ENCODE measurements around the gene LINC00632.
A peak's percentile ranks its signal among the peaks of the same experiment; 100 is the strongest.
"Not testable (repeated sequence)": the region's sequence is repeated elsewhere in the genome, so short reads cannot be mapped to it uniquely, and the experiment has no call there.

The LINC00632 gene

DNA sequence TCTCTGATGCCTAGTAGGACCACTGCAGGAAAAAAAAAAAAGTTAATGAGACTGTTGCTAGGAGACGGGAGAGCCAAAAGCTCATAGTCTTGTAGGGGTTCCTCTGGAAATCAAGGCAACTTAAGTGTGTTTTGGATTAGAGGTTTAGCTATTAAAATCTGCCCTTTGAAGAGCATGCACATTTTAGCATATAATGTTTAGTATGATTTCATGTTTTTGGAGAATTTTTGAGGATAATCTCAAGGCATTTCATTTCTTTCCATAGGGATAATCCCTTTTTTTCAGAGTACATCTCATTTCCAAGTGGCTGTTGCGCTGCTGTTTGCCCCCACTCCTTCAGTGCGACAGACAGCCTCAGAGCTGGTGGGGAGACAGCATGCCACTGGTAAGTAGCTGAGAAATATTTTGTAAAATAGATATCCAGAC is at the start of gene LINC00632:
Gene LINC00632, plus strand, starts transcription at position 339 of the 426 bp plus-strand sequence.
- DNase-seq (ENCODE audit: low read depth) = no peak

DNA sequence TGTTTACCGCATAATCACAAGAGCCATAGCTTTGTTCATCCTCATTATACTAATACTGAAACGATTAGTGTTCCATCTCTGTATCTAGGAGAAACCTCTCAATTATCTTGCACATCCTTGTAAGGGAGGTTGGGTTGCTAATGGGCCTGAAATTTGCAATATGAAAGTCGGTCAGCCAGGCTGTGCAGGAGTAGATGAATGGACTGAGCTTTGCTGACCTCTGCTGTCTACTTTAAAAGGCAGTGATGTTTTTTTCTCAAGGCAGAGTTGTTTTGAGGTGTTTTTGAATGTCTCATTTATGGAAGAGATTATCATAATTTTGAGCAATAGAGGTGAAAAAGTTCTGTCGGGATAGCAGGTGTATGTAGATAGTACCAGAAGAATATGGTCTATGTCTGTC is 47.9 kb upstream of the LINC00632 start:
- peak; percentile 3 for DNase-seq (ENCODE audit: low read depth)

DNA sequence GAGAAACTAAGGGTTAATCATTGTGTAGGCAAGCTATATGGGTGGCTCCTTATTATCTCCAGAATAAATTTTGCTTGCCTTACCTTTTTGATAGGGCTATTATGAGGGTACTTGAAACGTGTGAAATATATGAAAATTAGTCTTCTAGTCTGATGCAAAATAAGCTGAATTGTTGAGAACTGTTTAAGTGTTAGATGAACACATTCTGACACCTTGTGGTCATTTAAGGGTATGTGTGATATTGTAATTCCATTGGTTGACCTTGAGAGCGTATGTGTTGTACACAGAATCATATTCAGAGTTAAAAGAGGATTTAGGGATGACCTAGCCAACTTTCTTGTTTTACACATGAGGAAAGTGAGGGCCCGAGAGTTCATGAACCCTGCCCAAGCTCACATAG is 44.6 kb upstream of the LINC00632 start:
- peak; percentile 22 for DNase-seq (ENCODE audit: low read depth)

DNA sequence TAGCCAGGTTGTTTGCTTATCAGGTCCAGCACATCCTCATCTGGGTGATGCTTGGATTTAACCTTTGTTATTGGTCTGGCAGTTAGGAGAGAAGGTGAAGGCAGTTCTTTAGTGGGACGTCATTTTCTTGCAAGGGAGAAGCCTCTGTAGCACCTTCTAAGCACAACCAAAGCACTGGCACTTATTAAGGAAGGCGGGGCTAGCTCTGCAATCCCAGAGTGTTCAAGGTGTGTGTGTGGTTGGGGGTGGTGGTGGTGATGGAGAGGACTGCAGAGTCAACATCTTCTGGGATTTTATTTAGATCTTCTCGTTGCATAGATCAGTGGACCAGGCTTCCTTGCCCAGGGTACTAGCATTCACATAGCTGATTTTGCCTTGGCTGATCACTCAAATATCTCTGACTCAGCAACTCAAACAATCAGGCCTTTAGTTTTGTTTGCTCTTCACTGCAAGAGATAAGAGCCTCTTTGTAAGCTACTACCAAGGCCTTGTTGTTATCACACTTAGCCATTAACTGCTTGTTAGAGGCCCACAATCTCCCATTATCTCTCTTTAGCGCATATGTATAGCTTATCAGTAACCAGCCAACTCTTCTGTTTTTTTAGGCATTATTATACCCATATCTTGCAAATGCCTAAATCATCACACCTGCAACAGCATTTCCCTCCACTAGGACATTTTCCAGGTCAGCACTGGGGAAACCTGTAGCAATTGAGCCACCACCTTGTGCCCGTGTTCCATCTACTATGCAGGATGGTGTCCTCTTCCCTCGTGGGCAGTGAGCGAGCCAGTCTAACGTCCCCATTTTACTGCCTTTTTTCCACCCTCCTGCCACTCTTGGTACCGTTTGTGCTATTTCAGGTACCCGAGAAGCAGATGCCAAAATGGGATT is 36.5 kb upstream of the LINC00632 start:
- no peak for DNase-seq (ENCODE audit: low read depth)

DNA sequence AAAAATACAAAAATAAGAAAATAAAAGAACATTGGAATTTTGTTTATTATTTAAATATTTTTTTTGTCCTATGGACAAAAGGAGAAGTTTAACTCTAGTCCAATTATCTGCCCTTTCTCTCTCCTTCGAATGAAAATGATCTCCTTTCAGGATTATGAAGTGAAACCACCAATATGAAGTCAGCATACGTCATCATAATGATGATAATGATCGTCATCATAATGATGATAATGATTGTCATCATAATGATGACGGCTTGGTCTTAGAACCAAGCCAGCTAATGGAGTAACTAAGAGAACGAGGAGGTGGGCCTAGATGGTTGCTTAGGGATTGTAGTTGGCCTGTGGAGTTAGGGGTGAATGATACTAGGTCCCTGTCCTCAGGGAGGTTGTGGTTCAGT is 21.9 kb upstream of the LINC00632 start:
- no peak for DNase-seq (ENCODE audit: low read depth)

DNA sequence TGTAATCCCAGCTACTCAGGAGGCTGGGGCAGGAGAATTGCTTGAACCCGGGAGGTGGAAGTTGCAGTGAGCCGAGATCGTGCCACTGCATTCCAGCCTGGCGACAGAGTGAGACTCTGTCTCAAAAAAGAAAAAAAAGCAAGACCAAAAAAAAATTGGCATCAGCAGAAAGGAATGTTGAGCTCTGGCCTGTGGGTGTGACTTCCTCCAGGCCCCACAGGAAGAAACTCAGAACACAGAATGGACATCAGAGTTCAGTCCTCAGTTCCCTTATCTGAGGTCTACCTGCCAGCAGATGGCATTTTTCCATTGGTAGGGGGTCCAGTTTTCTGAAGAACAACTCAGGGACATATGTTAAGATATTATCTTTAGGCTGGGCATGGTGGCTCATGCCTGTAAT is 18.0 kb upstream of the LINC00632 start:
- not testable (repeated sequence) for DNase-seq (ENCODE audit: low read depth)

DNA sequence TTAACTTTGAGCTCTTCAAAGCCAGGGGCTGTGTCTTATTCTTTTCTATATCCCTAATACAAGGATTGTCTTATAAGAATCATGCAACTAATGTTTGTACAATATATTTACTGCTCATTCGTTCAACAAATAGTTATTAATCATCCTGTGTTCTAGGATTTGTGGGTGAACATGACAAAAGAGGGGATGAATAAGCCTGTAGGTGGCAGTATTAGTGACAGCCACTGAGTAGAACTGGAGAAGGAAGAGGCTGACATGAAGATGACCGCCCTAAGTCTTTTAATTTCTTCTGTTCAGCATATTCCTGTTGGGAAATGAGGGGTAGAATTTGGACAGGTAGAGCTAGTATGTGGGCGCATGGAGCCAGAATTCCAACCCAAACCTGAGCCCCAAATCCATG is 11.9 kb upstream of the LINC00632 start:
- DNase-seq (ENCODE audit: low read depth) = no peak

DNA sequence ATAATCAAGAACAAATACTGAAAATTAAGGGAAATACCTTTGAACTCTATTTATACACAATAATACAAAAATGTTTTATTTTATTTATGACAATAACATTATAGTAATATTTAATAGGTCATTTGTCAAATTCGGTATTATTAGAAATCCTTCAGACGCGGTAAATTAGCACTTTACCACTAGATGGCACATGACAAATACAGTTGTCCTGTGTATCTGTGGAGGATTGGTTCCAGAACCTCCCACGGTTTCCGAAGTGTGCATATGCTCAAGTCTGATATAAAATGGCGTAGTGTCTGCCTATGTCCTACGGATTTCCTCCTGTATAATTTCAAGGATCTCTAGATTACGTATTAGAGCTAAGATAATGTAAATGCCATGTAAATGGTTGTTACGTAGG is 8.1 kb upstream of the LINC00632 start:
- peak; percentile 15 for DNase-seq (ENCODE audit: low read depth)

DNA sequence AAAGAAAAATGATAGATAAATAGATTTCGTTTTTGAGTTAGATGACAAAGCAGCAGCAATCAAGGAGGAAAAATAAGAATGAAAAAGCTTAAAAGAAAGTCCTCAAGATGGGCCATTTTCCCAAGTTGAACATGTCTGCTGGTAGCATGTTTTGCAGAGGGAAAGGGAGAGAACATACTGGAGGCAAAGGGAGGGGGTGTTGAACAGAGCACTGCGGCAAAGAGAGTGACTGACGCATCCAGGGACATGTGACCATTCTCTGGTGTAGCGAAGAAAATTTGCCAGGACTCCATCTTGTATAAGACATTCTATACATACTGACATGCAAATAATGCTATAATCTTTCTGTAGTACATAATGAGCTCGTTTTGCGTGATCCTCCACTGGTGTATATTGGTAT is 1.2 kb downstream of the LINC00632 start:
- no peak for DNase-seq (ENCODE audit: low read depth)

DNA sequence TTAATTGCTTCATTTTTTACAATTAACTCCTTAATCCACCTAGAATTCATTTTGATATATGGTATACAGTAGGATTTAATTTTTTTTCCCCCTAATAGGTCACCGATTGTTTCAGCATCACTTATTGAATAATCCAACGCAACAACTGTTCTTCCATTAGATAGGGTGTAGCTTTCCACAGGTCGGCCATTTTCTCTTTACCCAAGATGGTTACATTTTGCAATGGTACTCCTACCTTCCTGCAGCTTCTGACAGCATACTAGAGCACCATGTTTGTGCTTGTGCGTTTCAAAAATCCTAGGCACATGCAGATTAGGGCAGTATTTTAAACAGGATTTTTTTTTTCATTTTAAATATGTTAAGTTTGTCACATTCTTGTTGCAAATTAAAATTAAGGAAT is 2.3 kb downstream of the LINC00632 start:
- DNase-seq (ENCODE audit: low read depth) = no peak

DNA sequence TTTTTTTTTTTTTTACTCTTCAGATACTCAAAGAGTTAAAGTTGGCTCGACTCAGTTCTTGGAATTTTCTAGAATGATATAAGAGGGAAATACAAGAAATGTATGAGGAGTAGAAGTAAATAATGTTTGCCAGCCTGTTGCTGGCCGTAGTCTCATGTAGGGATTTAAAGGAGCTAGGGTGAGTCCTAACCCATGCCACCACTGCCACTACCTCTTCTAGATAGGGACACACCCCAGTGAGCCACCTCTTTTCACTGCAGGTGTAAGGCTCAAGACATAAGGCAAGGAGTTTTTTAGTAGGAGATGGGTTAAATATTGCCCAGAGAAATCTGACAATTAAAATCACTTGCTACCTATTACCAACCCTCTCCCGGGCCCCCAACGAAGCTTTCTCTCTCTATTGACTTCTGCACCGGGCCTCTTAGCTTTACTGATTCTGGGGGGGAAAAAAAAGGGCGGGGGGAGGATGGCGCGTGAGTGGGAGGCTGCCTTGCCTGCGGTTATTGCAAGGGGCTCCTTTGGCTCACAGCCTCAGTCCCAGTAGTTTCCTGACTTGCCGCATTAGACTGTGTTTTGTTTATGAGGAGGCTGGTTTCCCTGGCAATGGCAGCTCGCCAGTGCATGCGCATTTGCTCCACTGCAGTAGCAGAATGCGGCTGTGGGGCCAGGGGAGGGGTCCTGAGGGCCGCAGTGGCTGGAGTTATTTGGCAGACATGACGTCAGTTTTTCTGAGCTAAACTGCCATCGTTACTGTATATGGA is 3.0 kb downstream of the LINC00632 start:
- peak; percentile 43 for DNase-seq (ENCODE audit: low read depth)

DNA sequence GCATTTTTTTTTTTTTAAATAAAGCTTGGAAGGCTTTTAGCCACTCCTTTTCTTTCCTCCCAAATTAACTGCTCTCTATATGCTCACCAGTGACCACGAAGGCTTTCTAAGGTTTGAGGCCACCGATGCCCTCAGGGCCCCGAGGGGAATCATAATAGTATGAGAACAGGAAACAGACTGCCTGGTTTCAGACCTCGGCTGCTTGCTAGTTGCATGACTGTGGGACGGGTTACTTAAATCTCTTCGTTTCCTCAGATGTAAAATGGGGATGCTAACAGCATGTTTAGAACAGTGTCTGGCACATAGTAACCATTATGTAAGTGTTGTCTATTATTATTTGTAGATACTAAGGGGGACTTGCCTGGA is 3.6 kb downstream of the LINC00632 start:
- DNase-seq (ENCODE audit: low read depth) = no peak

DNA sequence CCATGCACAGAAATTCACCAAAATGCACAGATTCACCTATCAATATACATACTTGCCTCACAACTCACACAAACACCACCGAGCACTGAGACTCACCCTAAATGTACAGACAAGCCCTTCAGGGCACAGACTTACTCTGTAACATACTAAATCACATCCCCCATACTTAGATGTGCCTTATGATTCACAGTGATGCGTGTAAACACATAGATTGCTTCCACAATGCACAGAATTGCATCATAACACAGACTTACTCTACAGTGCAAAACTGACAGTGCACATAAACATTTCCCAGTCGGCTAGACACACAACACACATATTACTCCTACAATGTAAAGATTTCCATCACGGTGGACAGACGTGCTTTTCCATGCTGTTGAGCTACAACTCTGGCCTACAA is 6.2 kb downstream of the LINC00632 start:
- no peak for DNase-seq (ENCODE audit: low read depth)

DNA sequence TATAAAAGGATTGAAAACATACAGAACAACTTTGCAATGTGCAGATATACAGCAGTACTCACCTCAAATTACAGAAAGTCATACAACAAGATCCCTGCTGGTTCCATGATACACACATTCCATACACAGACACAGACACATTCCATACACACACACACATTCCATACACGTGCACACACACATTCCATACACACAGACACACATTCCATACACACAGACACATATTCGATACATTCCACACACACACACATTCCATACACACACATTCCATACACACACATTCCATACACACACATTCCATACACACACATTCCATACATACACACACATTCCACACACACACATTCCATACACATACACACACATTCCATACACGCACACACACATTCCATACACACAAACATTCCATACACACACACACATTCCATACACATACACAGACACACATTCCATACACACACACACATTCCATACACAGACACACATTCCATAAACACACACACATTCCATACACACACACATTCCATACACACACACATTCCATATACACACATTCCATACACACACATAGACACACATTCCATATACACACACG is 13.7 kb downstream of the LINC00632 start:
- peak; percentile 13 for DNase-seq (ENCODE audit: low read depth)

DNA sequence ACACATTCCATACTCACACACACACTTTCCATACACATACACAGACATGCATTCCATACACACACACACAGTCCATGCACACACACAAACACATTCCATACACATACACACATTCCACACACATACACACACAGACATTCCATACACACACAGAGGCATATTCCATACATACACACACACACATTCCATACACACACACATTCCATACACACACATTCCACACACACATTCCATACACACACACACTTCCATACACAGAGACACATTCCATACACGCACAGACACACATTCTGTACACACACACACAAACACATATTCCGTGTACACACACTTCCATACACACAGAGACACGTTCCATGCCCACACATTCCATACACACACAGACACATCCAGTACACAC is 14.8 kb downstream of the LINC00632 start:
- DNase-seq (ENCODE audit: low read depth) = no peak

DNA sequence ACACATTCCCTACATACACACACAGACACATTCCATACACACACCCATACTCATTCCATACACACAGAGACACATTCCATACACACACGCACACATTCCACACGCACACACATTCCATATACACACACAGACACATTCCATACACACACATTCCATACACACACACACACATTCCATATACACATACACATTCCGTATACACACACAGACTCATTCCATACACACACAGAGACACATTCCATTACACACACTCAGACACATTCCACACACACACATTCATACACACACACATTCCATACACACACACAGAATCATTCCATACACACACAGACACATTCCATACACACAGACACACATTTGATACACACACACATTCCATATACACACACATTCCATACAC is 15.2 kb downstream of the LINC00632 start:
- DNase-seq (ENCODE audit: low read depth) = no peak

DNA sequence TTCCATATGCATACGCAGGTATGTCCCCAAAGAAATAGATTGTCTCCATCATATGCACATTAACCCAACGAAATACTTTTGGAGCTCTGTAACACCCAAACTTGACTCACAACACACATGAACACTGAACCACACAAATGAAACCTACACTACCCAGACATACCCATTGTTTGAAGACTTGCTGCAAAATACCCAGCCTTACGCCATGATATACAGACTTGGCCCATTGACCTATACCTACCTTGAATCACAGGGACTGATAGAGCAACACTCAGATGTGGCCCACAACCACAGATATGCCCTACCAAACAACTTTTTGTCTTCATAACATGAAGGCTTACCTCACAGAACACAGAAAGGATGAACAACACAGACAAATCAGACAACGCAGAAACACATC is 15.9 kb downstream of the LINC00632 start:
- DNase-seq (ENCODE audit: low read depth) = no peak

DNA sequence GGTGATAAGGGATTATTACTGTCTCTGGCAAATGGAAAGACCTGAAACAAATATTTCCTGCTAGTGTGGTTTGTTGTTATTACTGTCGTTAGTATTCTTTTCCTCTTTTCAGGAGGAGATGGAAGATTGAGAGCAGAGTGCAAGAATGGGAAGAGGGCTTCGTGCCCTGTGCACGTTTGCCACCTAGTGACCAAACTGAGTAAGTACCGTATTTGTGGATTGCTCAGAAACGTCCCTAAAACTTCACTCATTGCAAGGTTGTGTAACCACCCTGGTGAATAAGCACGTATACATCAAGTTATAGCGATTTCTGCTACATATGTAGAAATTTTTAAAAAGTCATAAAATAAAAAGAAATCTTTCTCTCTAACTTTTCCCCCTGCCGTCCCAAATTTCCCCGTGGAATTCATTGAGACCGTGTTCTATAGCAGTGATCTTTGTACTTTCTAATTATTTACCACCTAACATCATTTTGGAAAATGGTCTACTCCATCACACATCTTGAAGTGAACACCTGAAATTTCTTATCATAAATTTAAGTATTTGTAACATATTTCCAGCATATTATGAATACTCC is 24.3 kb downstream of the LINC00632 start:
- peak; percentile 68 for DNase-seq (ENCODE audit: low read depth)

DNA sequence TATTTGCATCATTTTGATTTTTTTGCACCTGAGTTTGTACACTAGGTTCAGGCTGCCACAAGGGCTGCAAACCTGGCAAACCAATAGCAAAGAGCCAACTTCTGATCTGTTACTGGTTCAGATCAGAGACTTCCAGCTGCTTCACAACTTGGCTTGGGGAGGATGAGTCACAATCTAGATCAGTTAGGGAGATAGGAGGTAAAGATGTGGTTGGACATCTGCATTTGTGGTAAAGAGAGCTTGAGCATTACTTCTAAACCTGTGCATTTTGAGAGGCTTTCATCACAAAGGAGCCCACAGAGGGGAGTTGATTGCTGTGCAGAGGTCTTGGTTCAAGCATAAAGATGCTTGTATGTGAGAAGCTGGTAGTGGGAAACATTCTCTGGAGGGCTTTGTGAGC is 34.5 kb downstream of the LINC00632 start:
- no peak for DNase-seq (ENCODE audit: low read depth)

DNA sequence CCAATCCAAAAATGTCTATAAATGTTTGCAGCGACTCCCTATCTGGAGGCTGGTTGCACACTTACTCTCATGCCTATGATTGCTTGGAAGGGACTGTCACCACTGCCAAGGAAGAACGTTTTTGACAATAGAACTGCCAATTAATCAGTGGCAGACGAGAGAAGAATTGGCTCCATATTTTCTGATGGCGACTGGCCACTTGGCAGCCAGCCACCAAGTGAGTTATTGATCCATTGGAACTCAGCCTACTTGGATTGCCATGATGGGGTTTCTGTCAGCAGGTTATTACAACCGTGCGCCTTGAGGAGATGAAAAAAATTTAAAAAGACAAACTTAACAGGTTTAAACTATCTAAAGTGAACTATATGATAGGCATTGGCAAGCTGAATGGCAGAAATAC is 47.4 kb downstream of the LINC00632 start:
- no peak for DNase-seq (ENCODE audit: low read depth)

DNA sequence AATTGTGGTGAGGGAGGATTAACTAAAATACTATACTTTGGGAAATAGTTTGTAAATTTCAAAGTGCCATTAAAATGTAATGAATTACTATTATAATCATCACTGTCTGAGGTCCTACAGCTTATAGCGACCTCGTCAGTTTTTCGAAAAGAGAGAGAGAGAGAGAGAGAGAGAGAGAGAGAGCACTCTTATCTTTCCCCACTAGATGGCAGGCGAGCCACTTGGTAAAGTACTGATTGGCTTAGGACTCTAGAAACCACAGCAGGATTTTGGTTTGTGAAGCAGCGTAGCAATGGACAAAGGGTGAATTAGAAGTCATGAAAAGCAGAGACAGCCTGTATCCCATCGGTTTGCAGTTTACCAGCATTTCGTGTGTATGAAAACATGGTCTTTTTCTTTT is 52.5 kb downstream of the LINC00632 start:
- DNase-seq (ENCODE audit: low read depth) = peak; percentile 78

DNA sequence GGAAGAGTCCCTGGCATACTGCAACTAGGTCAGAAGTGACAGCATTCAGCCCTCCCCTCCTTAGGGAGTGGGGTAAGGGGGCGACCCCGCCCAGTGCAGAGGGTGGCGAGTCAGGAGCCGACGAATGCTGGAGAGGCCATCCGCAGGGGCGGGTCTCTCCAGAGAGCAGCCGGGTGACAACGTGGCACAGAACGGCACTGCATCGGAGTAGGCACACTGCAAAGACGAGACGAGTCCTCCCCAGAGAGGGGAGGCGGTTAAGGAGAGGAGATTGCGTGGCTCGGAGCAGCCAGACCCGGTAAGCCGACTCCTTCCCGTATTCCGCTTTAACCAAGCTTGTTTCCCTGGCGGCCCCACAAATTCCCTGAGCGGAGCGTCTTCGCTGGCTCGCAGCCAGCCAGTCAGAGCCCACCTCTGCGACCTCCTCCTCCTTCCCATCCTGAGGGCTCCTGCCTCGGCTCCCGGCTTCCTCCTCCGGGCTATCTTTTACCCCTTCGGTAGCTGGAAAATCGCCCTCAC is 54.9 kb downstream of the LINC00632 start:
- peak; percentile 37 for DNase-seq (ENCODE audit: low read depth)

Measured in iris pigment epithelial cell (primary cell).